Muscle layer of duodenum (tissue), 2 donors: Measurements from ENCODE around the gene TBC1D16.
"Not testable (repeated sequence)": the region's sequence is repeated elsewhere in the genome, so short reads cannot be mapped to it uniquely, and the experiment has no call there.

Experiments used
- H3K27ac ChIP-seq: one replicate; pipeline ENCODE4 v1.7.0; 2013; ENCODE audit warnings: mild to moderate bottlenecking, low read length
- H3K27me3 ChIP-seq: one replicate; pipeline ENCODE4 v1.7.0; 2013; ENCODE audit warnings: low read depth, mild to moderate bottlenecking, control low read depth, low read length
- H3K36me3 ChIP-seq, 2 donors: one replicate each; pipeline ENCODE4 v1.7.0; 2013; ENCODE audit warnings: low read length in 2 of 2, control low read depth in 1 of 2, mild to moderate bottlenecking in 1 of 2; ENCODE audit not compliant: insufficient read depth in 2 of 2, control insufficient read depth in 1 of 2
- H3K4me1 ChIP-seq, 2 donors: one replicate each; pipeline ENCODE4 v1.7.0; 2013; ENCODE audit warnings: low read length in 2 of 2, mild to moderate bottlenecking in 2 of 2, control low read depth in 1 of 2, moderate library complexity in 1 of 2; ENCODE audit not compliant: insufficient read depth in 2 of 2, control insufficient read depth in 1 of 2
- H3K4me3 ChIP-seq, 2 donors: one replicate each; pipeline ENCODE4 v1.7.0; 2013; ENCODE audit warnings: low read length in 2 of 2, low read depth in 1 of 2, mild to moderate bottlenecking in 1 of 2
- H3K9me3 ChIP-seq, 2 donors: one replicate each; pipeline ENCODE4 v1.7.0; 2013; ENCODE audit warnings: low read length in 2 of 2, control low read depth in 1 of 2, mild to moderate bottlenecking in 1 of 2; ENCODE audit not compliant: control insufficient read depth in 1 of 2
- donor health status: healthy.

Gene TBC1D16

GRCh38 chr17:79977161-79977631 is 58.5 kb downstream of the TBC1D16 start:
- no peak overlapping the region for H3K4me3 ChIP-seq
- H3K36me3 ChIP-seq = no peaks in the 10 kb centered on the region
- no peaks in the 10 kb centered on the region for H3K4me1 ChIP-seq
- no peak overlapping the region for H3K27ac ChIP-seq
- H3K27me3 ChIP-seq = no peaks in the 10 kb centered on the region
- H3K9me3 ChIP-seq = no peaks in the 10 kb centered on the region

- Histone ChIP-seq H3K4me1 (no peaks in the 10 kb centered on the region), H3K27me3 (no peaks in the 10 kb centered on the region), H3K36me3 (no peaks in the 10 kb centered on the region), H3K9me3 (no peaks in the 10 kb centered on the region), H3K27ac (no peak overlapping the region), H3K4me3 (no peak overlapping the region)
Observed at GRCh38 chr17:79976451-79976850, 59.2 kb downstream of the TBC1D16 start.

- Histone ChIP-seq H3K9me3 (no peaks in the 10 kb centered on the region), H3K4me3 (no peak overlapping the region), H3K4me1 (no peaks in the 10 kb centered on the region), H3K27me3 (no peaks in the 10 kb centered on the region), H3K36me3 (no peaks in the 10 kb centered on the region), H3K27ac (no peak overlapping the region)
Observed at GRCh38 chr17:79975498-79976134, 60.1 kb downstream of the TBC1D16 start.

- Histone ChIP-seq H3K4me3 (no peak overlapping the region), H3K9me3 (no peaks in the 10 kb centered on the region), H3K36me3 (no peaks in the 10 kb centered on the region), H3K4me1 (no peaks in the 10 kb centered on the region), H3K27me3 (no peaks in the 10 kb centered on the region), H3K27ac (no peak overlapping the region)
Observed at GRCh38 chr17:79974566-79975497, 60.8 kb downstream of the TBC1D16 start.

GRCh38 chr17:79971651-79972050 is 64.0 kb downstream of the TBC1D16 start:
- Histone ChIP-seq H3K4me3 (no peak overlapping the region), H3K9me3 (no peaks in the 10 kb centered on the region), H3K4me1 (no peaks in the 10 kb centered on the region), H3K27ac (no peak overlapping the region), H3K36me3 (no peaks in the 10 kb centered on the region), H3K27me3 (no peaks in the 10 kb centered on the region)

GRCh38 chr17:79970576-79971068 is 65.0 kb downstream of the TBC1D16 start:
- H3K4me1 ChIP-seq = peaks cover 0 to under 1% of the 10 kb centered on the region in 2 donors
- no peaks in the 10 kb centered on the region for H3K36me3 ChIP-seq
- H3K27me3 ChIP-seq = no peaks in the 10 kb centered on the region
- H3K4me3 ChIP-seq = no peak overlapping the region
- H3K27ac ChIP-seq = no peak overlapping the region
- H3K9me3 ChIP-seq = no peaks in the 10 kb centered on the region

- no peak overlapping the region for H3K4me3 ChIP-seq
- H3K36me3 ChIP-seq = no peaks in the 10 kb centered on the region
- H3K9me3 ChIP-seq = no peaks in the 10 kb centered on the region
- no peaks in the 10 kb centered on the region for H3K27me3 ChIP-seq
- H3K27ac ChIP-seq = no peak overlapping the region
- peaks cover 0 to 3% of the 10 kb centered on the region in 2 donors for H3K4me1 ChIP-seq
Observed at GRCh38 chr17:79969906-79970305, 65.8 kb downstream of the TBC1D16 start.

- no peaks in the 10 kb centered on the region for H3K9me3 ChIP-seq
- H3K27ac ChIP-seq = no peak overlapping the region
Observed at GRCh38 chr17:79968116-79968515, 67.6 kb downstream of the TBC1D16 start.

GRCh38 chr17:79966681-79967080 is 69.0 kb downstream of the TBC1D16 start:
- no peak overlapping the region for H3K4me3 ChIP-seq
- no peaks in the 10 kb centered on the region for H3K36me3 ChIP-seq
- H3K27me3 ChIP-seq = no peaks in the 10 kb centered on the region
- H3K9me3 ChIP-seq = no peaks in the 10 kb centered on the region
- H3K27ac ChIP-seq = no peak overlapping the region
- peaks cover 0 to 3% of the 10 kb centered on the region in 2 donors for H3K4me1 ChIP-seq

More at GRCh38 chr17:79968116-79968515, 67.6 kb downstream of the TBC1D16 start:
- Histone ChIP-seq H3K36me3 (no peaks in the 10 kb centered on the region), H3K27me3 (no peaks in the 10 kb centered on the region), H3K4me1 (peaks cover 0 to 3% of the 10 kb centered on the region in 2 donors), H3K4me3 (no peak overlapping the region)

GRCh38 chr17:79965806-79966205 is 69.9 kb downstream of the TBC1D16 start:
- Histone ChIP-seq H3K27me3 (no peaks in the 10 kb centered on the region), H3K4me3 (no peak overlapping the region), H3K27ac (no peak overlapping the region), H3K9me3 (peaks cover 0 to 5% of the 10 kb centered on the region in 2 donors), H3K4me1 (peaks cover 0 to 3% of the 10 kb centered on the region in 2 donors), H3K36me3 (no peaks in the 10 kb centered on the region)

GRCh38 chr17:79962467-79962866 is 73.2 kb downstream of the TBC1D16 start:
- not testable (repeated sequence) for H3K27me3 ChIP-seq, H3K27ac ChIP-seq, H3K9me3 ChIP-seq, H3K4me1 ChIP-seq, H3K36me3 ChIP-seq, H3K4me3 ChIP-seq
